Measurements from ENCODE around the gene UNC5C.
"Not testable (repeated sequence)": the region's sequence is repeated elsewhere in the genome, so short reads cannot be mapped to it uniquely, and the experiment has no call there.

UNC5C gene

GRCh38 chr4:95159384-95159783 lies 389.4 kb downstream of the UNC5C start:
- DNase-seq, result no peak

GRCh38 chr4:95158626-95159025 lies 390.1 kb downstream of the UNC5C start:
- no peak for DNase-seq

- DNase-seq, result no peak
Measured at GRCh38 chr4:95158045-95158444, 390.7 kb downstream of the UNC5C start.

GRCh38 chr4:95157596-95157995 lies 391.2 kb downstream of the UNC5C start:
- no peak for DNase-seq

- DNase-seq, result no peak
Measured at GRCh38 chr4:95156452-95156765, 392.4 kb downstream of the UNC5C start.

- DNase-seq, result peak; percentile 59
Measured at GRCh38 chr4:95155759-95156451, 392.9 kb downstream of the UNC5C start.

- no peak for DNase-seq
Measured at GRCh38 chr4:95153182-95153581, 395.6 kb downstream of the UNC5C start.

GRCh38 chr4:95151255-95151654 lies 397.5 kb downstream of the UNC5C start:
- no peak for DNase-seq

- no peak for DNase-seq
Measured at GRCh38 chr4:95142932-95143331, 405.8 kb downstream of the UNC5C start.

GRCh38 chr4:95141361-95141760 lies 407.4 kb downstream of the UNC5C start:
- DNase-seq, result peak; percentile 69

- not testable (repeated sequence) for DNase-seq
Measured at GRCh38 chr4:95139424-95139823, 409.3 kb downstream of the UNC5C start.

- not testable (repeated sequence) for DNase-seq
Measured at GRCh38 chr4:95134016-95134415, 414.8 kb downstream of the UNC5C start.

- peak; percentile 100 for DNase-seq
Measured at GRCh38 chr4:95129821-95130311, 418.9 kb downstream of the UNC5C start.

- DNase-seq, result peak; percentile 23
Measured at GRCh38 chr4:95129031-95129430, 419.7 kb downstream of the UNC5C start.

GRCh38 chr4:95124906-95125504 lies 423.8 kb downstream of the UNC5C start:
- peak; percentile 72 for DNase-seq

GRCh38 chr4:95122001-95122400 lies 426.8 kb downstream of the UNC5C start:
- DNase-seq, result no peak

- no peak for DNase-seq
Measured at GRCh38 chr4:95120456-95120855, 428.3 kb downstream of the UNC5C start.

- DNase-seq, result no peak
Measured at GRCh38 chr4:95118497-95118896, 430.3 kb downstream of the UNC5C start.

GRCh38 chr4:95114521-95114920 lies 434.3 kb downstream of the UNC5C start:
- DNase-seq, result no peak

All from fibroblast of skin of right quadriceps (primary cell).